ENCODE data around the gene ULK1.

ULK1 gene

DNA sequence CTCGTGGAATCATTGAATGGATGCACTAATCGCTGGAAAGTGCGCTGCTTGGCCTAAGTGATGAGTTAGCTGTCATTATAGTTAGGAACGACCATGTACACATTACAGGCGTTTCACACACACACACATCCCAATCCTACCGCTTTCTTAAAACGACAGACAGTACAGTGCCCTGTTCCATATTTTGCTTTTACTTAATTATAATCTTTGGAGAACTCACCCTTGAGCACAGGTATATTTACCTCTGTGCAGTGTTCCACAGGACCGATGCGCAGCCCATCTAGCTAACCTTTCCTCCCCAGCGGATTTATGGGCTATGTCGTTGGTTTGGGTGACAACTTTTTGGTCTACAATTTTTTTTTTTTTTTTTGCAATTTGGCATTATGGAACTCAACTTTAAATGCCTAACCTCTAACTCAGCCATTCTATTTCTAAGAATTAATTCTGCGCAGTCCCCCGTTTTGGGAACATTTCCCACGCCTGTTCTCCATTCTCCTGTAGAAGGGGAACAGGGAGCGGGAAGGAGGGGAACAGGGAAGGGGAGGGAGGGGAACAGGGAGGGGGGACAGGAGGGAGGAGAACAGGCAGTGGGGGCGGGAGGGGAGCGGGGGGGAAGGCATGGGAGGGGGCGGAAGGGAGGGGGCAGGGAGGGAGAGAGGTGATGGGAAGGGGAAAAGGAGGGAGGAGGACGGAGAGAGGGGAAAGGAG is 663 bp upstream of the ULK1 start:
- no peak for DNase-seq

DNA sequence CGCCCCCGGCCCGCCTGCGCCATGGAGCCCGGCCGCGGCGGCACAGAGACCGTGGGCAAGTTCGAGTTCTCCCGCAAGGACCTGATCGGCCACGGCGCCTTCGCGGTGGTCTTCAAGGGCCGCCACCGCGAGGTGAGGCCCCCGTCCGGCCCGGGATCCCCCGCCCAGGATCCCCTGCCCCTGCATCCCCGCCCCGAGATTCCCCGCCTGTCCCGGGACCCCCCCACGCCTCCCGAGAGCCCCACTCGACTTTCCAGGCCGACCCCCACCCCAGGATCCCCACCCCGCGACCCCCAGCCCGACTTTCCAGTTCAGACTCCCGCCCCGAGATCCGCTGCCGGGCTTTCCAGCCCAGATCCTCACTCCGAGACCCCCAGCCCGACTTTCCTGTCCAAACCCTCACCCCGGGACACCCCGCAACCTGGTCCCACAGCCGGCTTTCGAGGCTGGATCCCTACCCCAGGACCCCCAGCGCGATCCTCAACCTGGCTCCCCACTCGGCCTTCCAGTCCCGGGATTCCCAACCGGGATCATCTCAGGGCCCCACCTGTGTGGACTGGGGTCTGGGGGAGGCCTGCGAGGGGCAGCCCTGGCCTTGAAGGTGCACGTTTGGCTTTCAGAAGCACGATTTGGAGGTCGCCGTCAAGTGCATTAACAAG is 688 bp downstream of the ULK1 start:
- DNase-seq: no peak

DNA sequence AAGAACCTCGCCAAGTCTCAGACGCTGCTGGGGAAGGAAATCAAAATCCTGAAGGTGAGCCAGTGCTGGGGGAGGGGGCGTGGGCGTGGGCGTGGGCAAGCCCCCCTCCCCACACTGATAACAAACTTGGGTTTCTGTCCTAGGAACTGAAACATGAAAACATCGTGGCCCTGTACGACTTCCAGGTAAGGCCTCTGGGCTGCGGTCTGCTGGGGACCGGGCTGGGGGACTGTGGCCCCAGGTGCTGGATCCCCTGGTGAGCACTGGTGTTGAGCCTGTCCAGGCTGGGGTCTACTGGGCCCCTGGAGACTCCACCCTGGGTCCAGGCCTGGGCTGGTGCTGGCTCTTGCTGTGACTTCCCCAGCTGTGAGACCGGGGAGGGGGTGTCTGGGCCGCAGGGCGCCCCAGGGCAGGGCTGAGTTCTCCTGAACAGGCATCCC is 1.2 kb downstream of the ULK1 start:
- DNase-seq: no peak

DNA sequence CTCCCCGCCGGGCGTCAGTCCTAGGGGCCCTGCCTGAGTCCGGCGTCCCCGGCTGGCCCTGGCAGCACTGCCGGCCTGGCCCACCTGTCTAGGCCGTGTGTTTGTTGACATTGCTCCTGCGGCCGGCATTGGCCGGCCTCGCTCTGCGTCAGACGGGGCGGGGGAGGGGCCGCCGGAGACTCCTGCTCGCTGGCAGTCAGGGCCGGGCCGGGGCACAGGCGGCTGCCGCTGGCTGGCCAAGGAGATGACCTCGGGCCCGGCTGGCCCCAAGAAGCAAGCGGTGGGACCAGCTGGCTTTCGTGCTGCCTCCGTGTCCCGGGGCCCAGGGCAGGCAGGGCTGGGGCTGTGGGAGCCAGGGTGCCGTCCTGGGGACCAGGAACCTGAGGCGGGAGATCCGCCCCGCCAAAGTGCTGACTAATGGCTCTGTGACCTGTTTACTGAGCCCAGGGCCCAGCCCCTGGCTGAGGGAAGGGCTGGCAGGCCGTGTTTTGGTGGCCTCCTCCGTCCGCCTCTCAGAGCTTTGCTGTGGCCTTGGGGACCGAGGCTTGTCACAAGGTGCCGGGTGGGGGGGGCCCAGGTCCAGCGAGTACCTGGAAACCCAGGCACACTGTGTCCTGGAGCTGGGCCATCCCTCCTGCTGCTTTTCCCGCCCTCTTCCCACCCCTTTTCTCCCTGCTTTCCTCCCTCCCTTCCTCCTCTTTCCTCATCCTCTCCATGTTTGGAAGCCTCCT is 1.8 kb downstream of the ULK1 start:
- no peak for DNase-seq

DNA sequence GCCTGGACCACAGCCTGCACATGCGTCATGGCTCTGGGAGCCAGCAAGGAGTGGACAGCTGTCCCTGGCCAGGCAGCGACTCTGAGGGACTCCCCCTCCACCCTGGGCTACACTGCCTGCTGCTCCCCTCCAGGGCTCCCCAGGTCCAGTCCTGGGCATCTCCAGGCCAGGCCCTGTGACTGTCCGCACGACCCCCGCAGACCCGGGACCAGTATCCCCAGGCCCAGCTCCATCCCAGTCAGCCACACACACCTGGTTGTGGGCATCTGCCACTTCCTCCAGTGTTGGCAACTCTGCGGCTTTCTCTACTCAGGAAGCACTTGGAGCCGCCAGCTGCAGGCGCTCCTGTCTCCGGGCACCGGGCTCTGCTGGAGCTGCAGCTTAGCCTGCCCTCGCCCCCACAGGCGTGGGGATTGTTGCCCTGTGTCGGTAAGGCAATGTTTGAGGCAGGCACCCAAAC is 2.4 kb downstream of the ULK1 start:
- no peak for DNase-seq

DNA sequence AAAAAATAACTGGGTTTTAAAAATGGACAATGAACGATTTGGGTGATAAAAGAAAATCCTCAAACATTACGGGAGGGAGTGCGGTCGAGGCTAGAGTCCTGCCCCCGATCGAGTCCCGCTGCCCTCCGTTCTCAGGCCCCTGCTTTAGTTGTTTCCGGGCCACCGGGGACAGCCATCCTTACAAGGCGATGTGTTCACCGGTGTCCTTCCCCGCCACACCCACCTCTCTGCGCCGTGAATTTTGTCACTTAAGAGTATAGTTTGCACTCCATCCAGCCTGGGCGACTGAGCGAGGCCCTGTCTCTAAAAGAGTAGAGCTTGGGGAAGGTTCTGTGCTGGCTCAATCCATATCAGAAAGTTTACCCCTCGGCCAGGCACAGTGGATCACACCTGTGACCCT is 2.9 kb downstream of the ULK1 start:
- no peak for DNase-seq

DNA sequence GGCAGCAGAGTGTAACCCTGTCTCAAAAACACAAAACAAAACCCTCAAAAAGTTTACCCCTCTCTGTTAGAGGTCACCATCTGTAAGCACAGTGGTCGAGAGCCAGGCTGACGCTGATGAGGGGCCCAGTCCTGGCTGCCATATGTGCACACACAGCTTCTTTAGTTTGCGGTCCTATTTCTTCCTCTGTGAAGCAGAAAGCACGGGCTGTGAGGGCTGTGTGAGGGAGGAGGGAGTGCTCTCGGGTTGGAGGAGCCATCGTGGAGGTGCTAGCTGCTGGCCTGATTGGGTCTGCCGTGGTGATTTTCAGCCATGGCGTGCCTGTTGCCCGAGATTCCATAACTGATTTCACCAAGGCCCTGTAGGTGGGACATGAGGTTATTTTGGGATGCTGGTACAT is 3.5 kb downstream of the ULK1 start:
- no peak for DNase-seq

DNA sequence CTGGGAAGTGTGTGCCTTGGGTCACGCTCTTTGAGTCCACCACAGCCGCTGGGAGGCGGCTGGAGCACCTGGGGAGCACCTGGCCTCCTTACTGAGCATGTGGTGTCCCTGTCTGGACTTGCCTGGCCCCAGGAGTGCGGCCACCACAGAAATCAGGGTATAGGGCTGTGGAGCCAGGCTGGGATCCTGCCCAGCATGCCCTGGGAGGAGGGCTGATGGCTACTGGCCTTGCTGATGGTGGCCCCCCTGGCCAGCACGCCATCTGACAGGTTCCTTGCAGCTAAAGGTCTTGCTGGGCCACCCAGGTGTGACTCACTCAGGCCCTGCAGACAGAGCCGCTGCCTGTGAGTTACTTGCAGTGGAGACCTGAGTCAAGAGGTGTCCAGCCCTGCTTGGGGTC is 6.0 kb downstream of the ULK1 start:
- DNase-seq: no peak

DNA sequence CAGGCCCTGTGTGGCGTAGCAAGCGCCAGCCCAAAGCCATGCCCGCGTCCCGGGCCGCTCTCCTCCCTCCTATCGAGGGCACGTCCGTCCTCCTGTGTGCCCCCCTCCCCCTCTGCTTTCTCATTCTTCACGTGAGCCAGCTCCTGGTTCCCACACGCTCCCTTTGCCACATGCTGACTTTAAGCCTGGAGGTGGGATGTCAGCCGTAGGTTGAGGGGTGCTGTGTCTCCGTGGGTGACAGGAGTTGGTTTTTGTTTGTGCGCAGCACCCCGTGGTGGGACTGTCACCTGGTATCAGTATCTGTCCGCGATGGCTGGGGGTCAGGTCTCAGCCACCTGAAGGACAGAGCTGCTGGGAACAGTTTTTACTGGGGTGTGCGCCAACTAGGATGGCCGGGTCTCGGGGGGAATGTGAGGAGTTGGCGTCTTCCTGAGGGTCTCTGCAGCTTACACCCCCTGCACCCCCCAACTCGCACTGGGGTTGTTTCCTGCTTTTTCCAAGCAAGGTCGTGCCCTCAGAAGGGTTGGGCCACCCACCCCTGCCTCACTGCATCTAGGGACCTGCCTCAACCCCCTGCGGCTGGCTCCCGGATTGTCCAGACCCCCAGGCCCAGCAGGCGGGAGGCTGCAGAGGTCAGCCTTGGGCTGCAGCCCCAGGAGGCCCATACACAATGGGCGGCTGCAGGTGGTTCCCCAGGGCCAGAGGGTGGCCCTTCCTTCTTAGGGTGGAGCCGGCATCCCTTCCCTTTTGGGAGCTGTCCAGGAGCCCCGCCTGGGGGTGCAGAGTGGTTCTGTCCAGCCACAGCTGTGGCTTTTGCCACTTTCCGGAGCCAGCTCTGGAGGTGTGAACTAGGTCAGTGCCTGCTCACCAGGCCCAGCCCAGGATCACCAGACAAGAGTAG is 7.3 kb downstream of the ULK1 start:
- DNase-seq: no peak

DNA sequence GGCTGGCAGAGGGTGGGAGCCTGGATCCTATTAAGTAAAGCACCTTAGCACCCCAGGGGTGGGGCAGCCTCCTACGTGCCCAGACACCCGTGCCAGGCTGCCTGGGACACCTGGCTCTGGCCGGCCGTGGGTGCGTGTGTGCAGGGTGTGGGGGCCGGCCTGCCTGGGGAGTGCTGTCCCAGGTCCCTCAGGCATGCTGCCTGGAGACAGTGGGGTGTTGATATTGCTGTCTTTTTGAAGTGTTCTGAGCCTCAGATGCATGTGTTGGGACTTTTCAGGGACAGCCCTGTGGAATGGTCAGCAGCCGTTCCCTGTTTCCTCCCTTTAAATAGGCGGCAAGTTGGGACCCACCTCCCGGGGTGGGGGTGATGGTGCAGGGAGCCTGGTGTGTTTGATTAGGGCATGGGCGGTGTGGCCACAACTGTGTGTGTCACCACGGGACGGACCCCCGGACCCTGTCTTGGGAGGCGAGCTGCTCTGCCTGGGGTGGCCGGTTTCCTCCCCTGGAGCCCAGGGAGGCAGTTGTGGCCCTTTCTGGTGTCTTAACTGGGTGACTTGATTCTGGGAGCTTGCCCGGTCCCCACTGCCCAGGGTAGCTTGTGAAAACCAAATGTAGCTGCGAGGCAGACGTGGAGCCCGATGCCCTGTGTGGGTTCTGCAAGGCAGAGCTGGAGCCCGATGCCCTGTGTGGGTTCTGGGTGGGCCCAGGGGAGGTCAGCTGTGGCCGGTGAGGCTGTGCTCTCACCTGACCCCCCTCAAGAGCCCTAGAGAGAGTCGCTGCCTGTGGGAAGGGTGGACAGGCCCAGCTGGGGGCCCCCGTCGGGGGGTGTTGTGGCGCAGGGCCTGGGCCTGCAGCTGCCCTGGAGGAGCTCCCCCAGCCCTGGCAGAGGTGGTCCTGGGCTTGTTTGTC is 8.2 kb downstream of the ULK1 start:
- DNase-seq: no peak

DNA sequence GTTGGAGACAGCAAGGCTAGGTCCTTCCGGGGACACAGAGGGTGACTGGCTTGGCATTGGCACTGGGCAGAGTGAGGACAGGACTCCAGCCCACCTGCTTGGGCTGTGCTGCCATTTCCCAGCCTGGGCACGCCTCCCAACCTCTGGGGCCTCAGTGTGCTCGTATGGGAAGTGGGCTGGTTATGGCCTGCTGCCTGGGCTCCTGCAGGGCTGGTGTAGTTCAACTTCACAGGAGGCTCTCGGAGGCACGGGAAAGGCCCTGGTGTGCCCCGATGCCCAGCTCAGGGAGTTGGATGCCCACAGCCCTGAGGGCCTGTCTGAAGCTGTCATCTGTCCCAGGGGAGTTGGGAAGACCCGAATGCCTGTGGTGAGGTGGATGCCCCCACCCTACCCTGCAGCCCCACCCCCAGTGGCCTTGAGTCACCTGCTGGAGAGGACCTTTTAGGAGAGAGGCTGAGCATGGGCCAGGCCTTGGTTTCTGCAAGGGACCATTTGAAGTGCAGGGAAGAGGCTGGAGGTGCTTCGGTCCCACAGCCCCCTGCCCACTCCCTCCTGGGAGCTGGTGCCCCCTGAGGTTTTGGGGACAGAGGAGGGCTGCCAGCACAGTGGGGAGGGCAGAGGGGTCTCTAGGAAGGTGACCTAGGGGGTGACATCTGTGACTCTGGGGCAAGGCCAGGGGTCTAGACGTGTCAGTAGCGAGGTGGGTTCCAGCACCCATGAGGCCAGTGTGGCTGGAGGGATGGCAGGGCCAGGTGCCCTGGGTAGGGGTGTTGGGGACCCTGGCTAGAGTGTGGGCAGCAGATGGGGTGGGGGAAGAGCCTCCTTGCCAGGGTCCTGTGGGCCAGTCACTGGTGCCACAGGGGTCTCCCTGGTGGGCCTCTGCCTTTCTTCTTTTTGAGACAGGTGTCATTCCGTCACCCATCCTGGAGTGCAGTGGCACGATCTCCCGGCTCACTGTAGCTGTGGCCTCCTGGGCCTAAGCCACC is 9.1 kb downstream of the ULK1 start:
- no peak for DNase-seq

DNA sequence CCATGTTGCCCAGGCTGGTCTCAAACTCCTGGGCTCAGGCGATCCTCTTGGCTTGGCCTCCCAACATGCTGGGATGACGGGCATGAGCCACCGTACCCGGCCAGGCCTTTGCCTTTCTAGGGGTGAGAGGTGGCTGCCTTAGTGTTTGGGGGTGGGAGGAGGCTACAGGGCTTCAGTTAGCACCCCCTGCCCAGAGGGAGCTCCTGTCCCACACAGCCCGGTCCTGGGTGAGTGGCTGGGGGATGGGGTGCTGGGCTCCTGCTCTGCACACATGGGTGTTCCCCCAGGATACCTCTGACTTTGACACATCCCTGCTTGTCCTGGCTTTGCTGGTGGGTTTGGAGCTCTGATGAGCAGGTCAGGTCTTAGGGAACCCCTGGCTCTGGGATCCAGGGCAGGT is 9.9 kb downstream of the ULK1 start:
- DNase-seq: no peak

DNA sequence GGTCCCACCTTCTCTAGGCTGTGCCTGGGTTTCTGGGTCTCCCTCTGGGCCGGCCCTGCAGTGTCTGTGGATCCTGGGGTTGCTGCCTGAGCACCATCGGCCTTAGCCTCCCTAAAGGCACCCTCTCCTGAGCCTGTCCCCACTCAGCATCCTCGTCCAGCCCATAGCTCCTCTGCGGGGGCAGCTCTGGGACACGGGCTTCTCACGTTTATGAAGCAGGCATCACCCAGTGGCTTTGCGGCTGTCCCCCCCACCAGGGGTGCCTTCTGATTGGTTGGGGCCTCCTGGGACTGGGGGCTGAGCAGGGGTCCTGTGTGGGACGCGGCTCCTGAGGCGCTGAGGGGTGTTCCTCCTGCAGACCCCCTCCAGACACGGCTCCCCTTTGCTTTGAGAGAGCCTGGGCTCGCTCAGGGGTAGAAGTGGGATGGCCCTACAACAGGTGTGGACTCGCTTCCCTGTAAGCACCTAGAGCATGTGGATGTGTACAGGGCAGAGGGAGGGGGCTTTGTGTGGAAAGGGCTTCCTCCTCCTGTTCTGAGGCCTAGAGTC is 10.7 kb downstream of the ULK1 start:
- DNase-seq: no peak

DNA sequence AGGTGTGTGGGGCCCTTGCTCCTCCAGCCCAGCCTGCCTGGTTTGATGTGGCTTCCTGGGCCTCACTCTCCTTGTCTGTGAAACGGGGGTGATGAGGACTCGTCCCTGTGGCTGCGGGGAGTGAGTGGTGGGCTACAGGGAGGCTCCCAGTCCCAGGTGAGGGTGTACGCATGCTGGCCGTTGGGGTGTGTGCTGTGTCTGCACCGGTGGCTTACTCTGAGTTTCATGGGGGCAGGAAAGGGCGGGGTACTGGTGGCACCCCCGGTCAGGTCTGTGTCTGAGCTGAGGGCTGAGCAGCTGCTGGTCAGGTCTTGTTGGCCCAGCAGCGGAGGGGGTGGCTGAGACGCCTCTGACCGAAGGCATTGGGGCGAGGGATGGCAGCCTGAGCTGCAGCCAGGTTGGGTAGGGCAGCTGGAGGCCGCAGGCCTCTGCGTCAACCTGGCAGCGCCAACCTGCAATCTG is 11.2 kb downstream of the ULK1 start:
- no peak for DNase-seq

DNA sequence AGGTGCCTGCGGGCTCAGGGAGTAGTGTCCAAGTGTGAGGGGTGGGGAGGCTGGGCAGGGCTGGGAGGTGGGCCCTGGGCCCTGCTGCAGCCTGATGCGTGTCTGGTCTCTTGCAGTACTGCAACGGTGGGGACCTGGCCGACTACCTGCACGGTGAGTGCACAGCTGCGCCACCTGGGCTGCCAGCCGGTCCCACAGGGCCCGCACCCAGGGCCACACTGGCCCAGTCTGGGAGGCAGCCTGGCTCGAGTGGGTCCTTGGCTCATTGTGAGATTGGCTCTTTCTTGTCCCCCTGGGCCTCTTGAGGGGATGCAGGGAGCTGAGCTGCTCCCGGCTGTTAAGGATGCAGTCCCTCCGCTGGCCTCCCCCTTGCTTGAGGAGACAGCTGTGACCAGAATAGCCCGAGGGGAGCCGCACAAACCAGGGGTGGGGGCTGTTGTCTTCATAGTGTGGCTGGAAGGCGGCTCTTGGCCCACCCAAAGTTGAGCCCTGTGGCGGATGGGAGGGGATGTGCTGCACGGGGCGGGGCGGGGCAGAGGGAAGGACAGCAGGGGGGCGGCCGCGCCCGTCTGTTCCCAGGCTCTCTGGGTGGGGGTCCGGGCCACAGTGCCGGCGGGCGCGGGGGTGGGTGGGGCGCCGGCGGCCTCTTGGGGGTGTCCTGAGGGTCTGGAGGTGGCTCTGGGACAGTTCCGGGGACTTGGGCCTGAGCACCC is 13.1 kb downstream of the ULK1 start:
- DNase-seq: no peak

DNA sequence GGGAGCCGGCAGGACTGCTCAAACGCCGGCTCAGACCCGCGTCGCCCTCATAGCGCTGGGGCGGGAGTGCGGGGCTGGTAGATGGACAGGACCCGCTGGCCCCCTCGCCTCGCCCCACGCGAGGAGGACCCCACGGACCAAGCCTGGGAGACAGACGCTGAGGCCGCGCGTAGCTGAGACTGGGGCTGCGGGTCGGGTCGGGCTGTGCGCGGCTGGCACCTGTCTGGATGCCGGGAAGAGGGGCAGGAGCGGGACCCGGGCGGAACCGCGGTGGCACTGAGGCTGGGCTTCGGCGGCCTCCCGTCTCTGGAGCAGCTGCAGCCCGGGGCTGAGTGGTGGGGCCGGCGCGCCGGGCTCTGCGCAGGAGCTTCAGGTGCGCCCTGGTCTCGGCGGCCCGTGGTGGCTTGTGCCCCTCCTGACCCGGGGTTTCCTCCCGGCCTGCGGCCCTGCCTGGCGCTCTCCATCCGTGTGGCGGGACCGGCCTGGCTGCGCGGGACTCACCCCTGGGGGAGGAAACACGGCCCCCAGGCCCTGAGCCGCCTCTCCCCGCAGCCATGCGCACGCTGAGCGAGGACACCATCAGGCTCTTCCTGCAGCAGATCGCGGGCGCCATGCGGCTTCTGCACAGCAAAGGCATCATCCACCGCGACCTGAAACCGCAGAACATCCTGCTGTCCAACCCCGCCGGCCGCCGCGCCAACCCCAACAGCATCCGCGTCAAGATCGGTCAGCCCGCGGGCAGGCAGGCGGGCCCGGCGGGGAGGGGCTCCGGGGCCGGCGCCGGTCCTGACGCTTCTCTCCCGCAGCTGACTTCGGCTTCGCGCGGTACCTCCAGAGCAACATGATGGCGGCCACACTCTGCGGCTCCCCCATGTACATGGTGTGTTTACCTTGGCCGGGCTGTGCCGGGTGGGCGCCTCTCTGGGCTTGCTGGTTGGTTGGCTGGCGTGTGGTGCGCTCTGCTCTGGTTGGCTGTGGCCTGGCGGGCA is 14.0 kb downstream of the ULK1 start:
- no peak for DNase-seq

DNA sequence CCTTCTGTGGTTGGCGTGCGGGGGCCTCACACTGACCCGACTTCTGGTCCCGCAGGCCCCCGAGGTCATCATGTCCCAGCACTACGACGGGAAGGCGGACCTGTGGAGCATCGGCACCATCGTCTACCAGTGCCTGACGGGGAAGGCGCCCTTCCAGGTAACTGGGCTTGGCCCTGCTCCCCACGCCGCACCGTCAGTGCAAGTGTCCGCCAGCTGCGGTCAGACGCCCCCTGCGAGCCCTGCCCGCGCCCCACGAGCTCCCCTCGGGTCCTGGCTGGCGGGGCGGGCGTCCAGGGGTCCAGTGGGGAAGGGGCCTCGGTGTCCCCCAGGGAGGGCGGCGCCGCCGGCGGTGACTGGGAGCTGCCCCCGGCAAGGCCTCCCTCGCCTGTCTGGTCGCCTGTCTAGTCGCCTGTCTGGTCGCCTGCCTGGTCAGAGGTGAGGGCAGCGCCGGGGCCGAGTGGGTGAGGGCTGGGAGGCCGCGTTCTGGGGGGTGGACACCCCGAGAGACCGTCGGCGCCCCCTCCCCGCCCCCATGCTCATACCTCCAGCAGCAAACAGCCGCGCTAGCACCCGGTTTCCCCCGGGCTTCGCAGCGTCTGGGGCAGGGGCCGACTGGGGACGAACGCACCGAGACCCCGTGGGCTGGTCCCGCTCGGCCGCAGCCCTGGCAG is 14.8 kb downstream of the ULK1 start:
- DNase-seq: no peak

Measured in SIG-M5 (cell line).